PC-9 (cell line): ENCODE data around the gene COL27A1. TPM values are rescaled to one million over a fixed set of nuclear protein-coding genes. Genes with fewer than 3 reads are reported as not detected.

Experiments used
- BruUV-seq: library from RNA; stranded (reverse); fragments of 400-500 nt; replicated peaks from 2 replicates; lab custom pipeline; 2021; lab: Mats Ljungman, UMichigan
- CTCF ChIA-PET: fragments of 300-600 bp; sonication (Branson Sonifier 250); formaldehyde crosslinking; loops from one replicate; lab custom pipeline; 2022; ENCODE audit warnings: antibody characterized with exemption; lab: Charles Lee
- POLR2A ChIA-PET: fragments of 300-600 bp; sonication (Branson Sonifier 250); formaldehyde crosslinking; loops from one replicate; lab custom pipeline; 2022; ENCODE audit warnings: antibody characterized with exemption; ENCODE audit not compliant: unreplicated experiment; lab: Charles Lee
- DNase-seq, 2 experiments: peaks; one replicate each; pipeline versions ENCODE4 v3.0.0 to v3.0.0-alpha.2; 2015 to 2022; ENCODE audit warnings: mixed read lengths in 1 of 2
- H2AFZ ChIP-seq: fragments of 200-600 bp; sonication (generic); 2 replicates; pipeline ENCODE4 v1.8.1; 2017; ENCODE audit warnings: antibody characterized with exemption
- H3F3A ChIP-seq: fragments of 200-600 bp; sonication (generic); 2 replicates; pipeline ENCODE4 v1.8.1; 2017; ENCODE audit warnings: antibody characterized with exemption, mild to moderate bottlenecking, low read depth; ENCODE audit not compliant: insufficient read depth
- H3K27ac ChIP-seq: fragments of 200-600 bp; sonication (generic); 2 replicates; pipeline ENCODE4 v1.6.1; 2016; ENCODE audit warnings: mixed run types
- H3K27me3 ChIP-seq: fragments of 200-600 bp; sonication (generic); 2 replicates; pipeline ENCODE4 v1.6.1; 2016; ENCODE audit warnings: low read depth, mixed run types; ENCODE audit not compliant: insufficient read depth
- H3K36me3 ChIP-seq: fragments of 200-600 bp; sonication (generic); 2 replicates; pipeline ENCODE4 v1.6.1; 2016; ENCODE audit warnings: low read depth, mixed run types
- H3K4me1 ChIP-seq: fragments of 200-600 bp; sonication (generic); replicated peaks from 2 replicates; pipeline ENCODE4 v1.6.1; 2016; ENCODE audit warnings: mixed run types; ENCODE audit not compliant: insufficient read depth
- H3K4me2 ChIP-seq: fragments of 200-600 bp; sonication (generic); 2 replicates; pipeline ENCODE4 v1.6.1; 2017; ENCODE audit warnings: mixed run types
- H3K4me3 ChIP-seq: fragments of 200-600 bp; sonication (generic); 2 replicates; pipeline ENCODE4 v1.6.1; 2016; ENCODE audit warnings: mixed run types
- H3K79me2 ChIP-seq: fragments of 200-600 bp; sonication (generic); 2 replicates; pipeline ENCODE4 v1.6.1; 2017; ENCODE audit warnings: low read depth, mixed run types
- H3K9me2 ChIP-seq: fragments of 200-600 bp; sonication (generic); 2 replicates; pipeline ENCODE4 v1.8.1; 2017; ENCODE audit warnings: mild to moderate bottlenecking; ENCODE audit not compliant: insufficient read depth
- H3K9me3 ChIP-seq: fragments of 200-600 bp; sonication (generic); 2 replicates; pipeline ENCODE4 v1.8.1; 2016; ENCODE audit warnings: low read depth; ENCODE audit not compliant: insufficient read depth
- H4K20me1 ChIP-seq: fragments of 200-600 bp; sonication (generic); 2 replicates; pipeline ENCODE4 v1.8.1; 2017; ENCODE audit not compliant: insufficient read depth
- EZH2 ChIP-seq: fragments of 200-600 bp; sonication (generic); IDR thresholded peaks from 2 replicates; pipeline ENCODE4 v1.8.0; 2017; ENCODE audit warnings: antibody characterized with exemption, low read depth
- intact Hi-C: fragments of 100-400 bp; cut with micrococcal nuclease; formaldehyde crosslinking; loops from one replicate; pipeline ENCODE4 v1.10.0; 2022; ENCODE audit not compliant: unreplicated experiment
- total RNA-seq: library from RNA; stranded (reverse); gene quantifications from 2 replicates; pipeline ENCODE4 v1.2.3, GENCODE V29; 2021
- TF ChIP-seq, protein P1 (sequence below): fragments of 200-600 bp; sonication (generic); conservative IDR thresholded peaks from 2 replicates; pipeline ENCODE4 v1.6.1; 2017; ENCODE audit warnings: mixed run types, antibody characterized with exemption, mild to moderate bottlenecking, moderate library complexity

COL27A1 gene
- total RNA-seq, 1 experiment from 2014 or later, result 0.39 TPM

DNA sequence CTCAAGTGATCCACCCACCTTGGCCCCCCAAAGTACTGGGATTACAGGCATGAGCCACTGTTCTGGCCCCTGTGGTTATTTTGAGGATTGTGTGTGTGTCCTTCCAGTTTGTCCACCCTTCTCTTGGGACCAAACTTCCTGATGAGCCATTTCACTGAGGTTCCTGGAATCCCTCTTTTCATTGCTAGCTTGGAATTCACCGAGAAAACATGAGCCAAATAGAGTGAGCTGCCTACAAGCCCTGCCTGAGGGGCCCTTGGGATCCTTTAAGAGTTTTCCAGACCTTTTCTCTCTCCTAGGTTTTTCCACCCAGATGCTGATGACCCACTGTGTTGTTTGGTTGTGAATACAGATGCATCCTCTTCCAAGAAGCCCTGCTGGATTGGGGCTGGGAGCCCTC, 43.0 kb upstream of the COL27A1 start:
- TF ChIP-seq EZH2, result no peak
- TF ChIP-seq, protein P1, sequence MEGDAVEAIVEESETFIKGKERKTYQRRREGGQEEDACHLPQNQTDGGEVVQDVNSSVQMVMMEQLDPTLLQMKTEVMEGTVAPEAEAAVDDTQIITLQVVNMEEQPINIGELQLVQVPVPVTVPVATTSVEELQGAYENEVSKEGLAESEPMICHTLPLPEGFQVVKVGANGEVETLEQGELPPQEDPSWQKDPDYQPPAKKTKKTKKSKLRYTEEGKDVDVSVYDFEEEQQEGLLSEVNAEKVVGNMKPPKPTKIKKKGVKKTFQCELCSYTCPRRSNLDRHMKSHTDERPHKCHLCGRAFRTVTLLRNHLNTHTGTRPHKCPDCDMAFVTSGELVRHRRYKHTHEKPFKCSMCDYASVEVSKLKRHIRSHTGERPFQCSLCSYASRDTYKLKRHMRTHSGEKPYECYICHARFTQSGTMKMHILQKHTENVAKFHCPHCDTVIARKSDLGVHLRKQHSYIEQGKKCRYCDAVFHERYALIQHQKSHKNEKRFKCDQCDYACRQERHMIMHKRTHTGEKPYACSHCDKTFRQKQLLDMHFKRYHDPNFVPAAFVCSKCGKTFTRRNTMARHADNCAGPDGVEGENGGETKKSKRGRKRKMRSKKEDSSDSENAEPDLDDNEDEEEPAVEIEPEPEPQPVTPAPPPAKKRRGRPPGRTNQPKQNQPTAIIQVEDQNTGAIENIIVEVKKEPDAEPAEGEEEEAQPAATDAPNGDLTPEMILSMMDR, result no peak
- H4K20me1 ChIP-seq, result no peaks in the 10 kb centered on the region
- no peak overlapping the region for H2AFZ ChIP-seq
- peaks cover 68% of the 10 kb centered on the region for H3K27me3 ChIP-seq
- H3K4me2 ChIP-seq, result no peak overlapping the region
- no peaks in the 10 kb centered on the region for H3K79me2 ChIP-seq
- H3K9me3 ChIP-seq, result no peaks in the 10 kb centered on the region
- DNase-seq, result no peak
- no peaks in the 10 kb centered on the region for H3F3A ChIP-seq
- H3K36me3 ChIP-seq, result no peaks in the 10 kb centered on the region
- intact Hi-C loops, result no loop called here
- no peak overlapping the region for H3K27ac ChIP-seq
- H3K4me3 ChIP-seq, result no peak overlapping the region
- H3K9me2 ChIP-seq, result no peaks in the 10 kb centered on the region
- ChIA-PET POLR2A (no interaction called here), CTCF (no interaction called here)
- no TSS peak for BruUV-seq
- H3K4me1 ChIP-seq, result no peaks in the 10 kb centered on the region

GRCh38 chr9:114112778-114113584, 42.4 kb upstream of the COL27A1 start:
- Histone ChIP-seq H3K79me2 (no peaks in the 10 kb centered on the region), H2AFZ (no peak overlapping the region), H3F3A (no peaks in the 10 kb centered on the region), H3K36me3 (no peaks in the 10 kb centered on the region), H3K27me3 (peaks cover 72% of the 10 kb centered on the region), H3K4me2 (no peak overlapping the region), H4K20me1 (no peaks in the 10 kb centered on the region), H3K9me2 (no peaks in the 10 kb centered on the region), H3K4me1 (no peaks in the 10 kb centered on the region), H3K9me3 (no peaks in the 10 kb centered on the region), H3K27ac (no peak overlapping the region), H3K4me3 (no peak overlapping the region)
- TF ChIP-seq, protein P1, result no peak
- TF ChIP-seq EZH2, result no peak
- DNase-seq, result no peak
- ChIA-PET CTCF (no interaction called here), POLR2A (no interaction called here)
- BruUV-seq, result no TSS peak
- intact Hi-C loops, result no loop called here

DNA sequence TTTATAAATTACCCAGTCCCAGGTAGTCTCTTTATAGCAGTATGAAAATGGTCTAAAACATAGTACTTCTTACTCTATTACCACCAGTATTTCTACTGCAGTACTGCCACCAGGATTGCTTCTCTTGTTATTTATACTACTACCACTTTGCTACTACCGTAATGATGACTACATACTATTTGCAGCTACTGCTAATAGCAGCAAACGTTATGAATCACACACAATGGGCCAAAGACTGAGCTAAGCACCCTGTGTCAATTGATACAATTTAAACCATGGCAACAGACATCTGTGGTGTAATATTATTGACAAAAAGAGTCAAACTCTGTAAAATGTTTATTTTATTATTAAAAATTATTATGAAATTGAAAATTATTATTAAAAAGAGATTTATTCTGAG, 41.0 kb upstream of the COL27A1 start:
- Histone ChIP-seq H4K20me1 (no peaks in the 10 kb centered on the region), H3K4me3 (no peak overlapping the region), H3K9me2 (no peaks in the 10 kb centered on the region), H3F3A (no peaks in the 10 kb centered on the region), H3K9me3 (no peaks in the 10 kb centered on the region), H3K36me3 (no peaks in the 10 kb centered on the region), H3K4me1 (no peaks in the 10 kb centered on the region), H3K27ac (no peak overlapping the region), H3K27me3 (peaks cover 81% of the 10 kb centered on the region), H2AFZ (no peak overlapping the region), H3K4me2 (no peak overlapping the region), H3K79me2 (no peaks in the 10 kb centered on the region)
- intact Hi-C loops, result no loop called here
- DNase-seq, result no peak
- TF ChIP-seq EZH2, result no peak
- TF ChIP-seq, protein P1, result no peak
- CTCF ChIA-PET, result no interaction called here
- POLR2A ChIA-PET, result no interaction called here
- no TSS peak for BruUV-seq
